Endothelial cell (in vitro differentiated cells): ENCODE results near the gene RAPGEF1. TPM values are rescaled to one million over a fixed set of nuclear protein-coding genes. Genes with fewer than 3 reads are reported as not detected.

Source experiments
- DNase-seq: peaks from one replicate; pipeline ENCODE4 v3.0.0; 2021; ENCODE audit warnings: low spot score
- H3K27ac Mint-ChIP-seq: one replicate; pipeline ENCODE4 v1.8.0; 2021; ENCODE audit warnings: mixed read lengths, inconsistent platforms; ENCODE audit not compliant: unreplicated experiment
- H3K27me3 Mint-ChIP-seq: one replicate; pipeline ENCODE4 v1.8.0; 2021; ENCODE audit warnings: mild to moderate bottlenecking, moderate library complexity, mixed read lengths, inconsistent platforms; ENCODE audit not compliant: unreplicated experiment
- H3K36me3 Mint-ChIP-seq: one replicate; pipeline ENCODE4 v1.8.0; 2021; ENCODE audit warnings: mild to moderate bottlenecking, low read depth, mixed read lengths, inconsistent platforms; ENCODE audit not compliant: unreplicated experiment
- H3K4me1 Mint-ChIP-seq: one replicate; pipeline ENCODE4 v1.8.0; 2021; ENCODE audit warnings: mild to moderate bottlenecking, mixed read lengths, inconsistent platforms; ENCODE audit not compliant: unreplicated experiment
- H3K4me3 Mint-ChIP-seq: one replicate; pipeline ENCODE4 v1.8.0; 2021; ENCODE audit warnings: mild to moderate bottlenecking, mixed read lengths, inconsistent platforms; ENCODE audit not compliant: unreplicated experiment
- H3K9me3 Mint-ChIP-seq: one replicate; pipeline ENCODE4 v1.8.0; 2021; ENCODE audit warnings: mixed read lengths, inconsistent platforms; ENCODE audit not compliant: unreplicated experiment
- total RNA-seq: library from RNA; stranded (reverse); fragmentation: NEBNext Ultra II Directional; extraction: Animal tissue kit (Norgen Biotek cat#: 25700); gene quantifications from one replicate; pipeline ENCODE4 v1.2.1, GENCODE V29; 2021; ENCODE audit not compliant: unreplicated experiment
- TF ChIP-seq, protein P1 (sequence below): fragments of 200-600 bp; sonication (generic); IDR thresholded peaks from one replicate; pipeline ENCODE4 v1.5.0; 2021; ENCODE audit warnings: antibody characterized with exemption; ENCODE audit not compliant: unreplicated experiment

The RAPGEF1 gene
- total RNA-seq, 1 donor from 2014 or later, result 226 TPM

DNA sequence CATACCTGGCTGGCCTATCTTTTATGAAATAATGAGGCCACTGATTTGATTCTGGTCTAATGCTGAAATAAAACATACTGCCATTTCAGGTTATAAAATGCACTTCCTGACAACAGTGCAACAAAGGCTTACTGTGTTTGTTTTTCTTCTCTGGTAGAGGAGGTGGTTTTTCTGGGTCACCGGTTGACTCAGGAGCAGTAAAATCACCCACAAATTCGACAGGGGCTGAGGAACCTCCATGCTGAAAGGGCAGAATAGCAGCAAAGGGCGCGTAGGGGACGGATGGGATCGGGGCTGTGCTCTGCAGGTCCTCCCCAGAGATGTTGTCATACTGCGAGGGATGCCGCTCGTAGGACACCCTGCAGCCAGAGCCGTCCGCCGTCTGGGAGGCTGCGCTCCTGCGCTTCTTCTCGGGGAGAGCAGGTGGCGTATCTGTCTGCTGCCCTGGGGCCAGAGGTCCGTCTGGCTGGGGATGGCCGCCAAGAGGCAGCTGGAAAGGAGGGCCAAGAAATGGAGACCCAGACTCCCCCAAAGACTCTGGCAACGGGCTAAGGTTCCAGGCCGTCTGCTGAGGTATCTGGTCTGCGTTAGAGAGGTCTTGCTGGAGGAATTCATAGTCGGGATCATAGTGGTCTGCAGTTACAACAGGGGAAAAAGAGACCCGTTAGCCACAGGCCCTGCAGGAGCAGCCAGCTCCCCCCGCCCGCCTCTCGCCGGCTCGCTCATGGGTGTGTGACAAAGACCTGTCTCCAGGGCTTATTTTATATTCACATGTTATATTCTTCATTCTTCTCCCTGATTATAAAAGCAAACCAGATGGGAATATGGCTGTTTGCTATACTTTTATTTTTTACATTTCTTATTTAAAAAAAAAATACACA lies 113.8 kb downstream of the RAPGEF1 start:
- peaks cover 60% of the 10 kb centered on the region for H3K36me3 Mint-ChIP-seq
- no peak overlapping the region for H3K4me3 Mint-ChIP-seq
- peaks cover 7% of the 10 kb centered on the region for H3K27me3 Mint-ChIP-seq
- no peak overlapping the region for H3K27ac Mint-ChIP-seq
- TF ChIP-seq, protein P1, sequence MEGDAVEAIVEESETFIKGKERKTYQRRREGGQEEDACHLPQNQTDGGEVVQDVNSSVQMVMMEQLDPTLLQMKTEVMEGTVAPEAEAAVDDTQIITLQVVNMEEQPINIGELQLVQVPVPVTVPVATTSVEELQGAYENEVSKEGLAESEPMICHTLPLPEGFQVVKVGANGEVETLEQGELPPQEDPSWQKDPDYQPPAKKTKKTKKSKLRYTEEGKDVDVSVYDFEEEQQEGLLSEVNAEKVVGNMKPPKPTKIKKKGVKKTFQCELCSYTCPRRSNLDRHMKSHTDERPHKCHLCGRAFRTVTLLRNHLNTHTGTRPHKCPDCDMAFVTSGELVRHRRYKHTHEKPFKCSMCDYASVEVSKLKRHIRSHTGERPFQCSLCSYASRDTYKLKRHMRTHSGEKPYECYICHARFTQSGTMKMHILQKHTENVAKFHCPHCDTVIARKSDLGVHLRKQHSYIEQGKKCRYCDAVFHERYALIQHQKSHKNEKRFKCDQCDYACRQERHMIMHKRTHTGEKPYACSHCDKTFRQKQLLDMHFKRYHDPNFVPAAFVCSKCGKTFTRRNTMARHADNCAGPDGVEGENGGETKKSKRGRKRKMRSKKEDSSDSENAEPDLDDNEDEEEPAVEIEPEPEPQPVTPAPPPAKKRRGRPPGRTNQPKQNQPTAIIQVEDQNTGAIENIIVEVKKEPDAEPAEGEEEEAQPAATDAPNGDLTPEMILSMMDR, result no peak
- peaks cover 23% of the 10 kb centered on the region for H3K4me1 Mint-ChIP-seq
- DNase-seq, result no peak
- H3K9me3 Mint-ChIP-seq, result no peaks in the 10 kb centered on the region

DNA sequence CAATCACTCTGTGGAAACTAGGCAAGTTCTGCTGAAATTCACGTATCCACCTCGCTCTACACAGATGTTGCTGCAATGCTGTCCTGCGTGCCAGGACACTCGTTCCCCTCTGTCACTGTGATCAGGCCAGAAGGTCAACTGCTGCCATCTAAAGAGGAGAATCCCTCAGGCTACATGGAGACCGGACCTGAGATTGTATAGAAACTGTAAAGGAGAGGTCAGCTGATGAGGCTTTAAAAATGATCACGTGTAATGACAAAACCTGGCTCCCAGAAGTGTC lies 114.4 kb downstream of the RAPGEF1 start:
- H3K27ac Mint-ChIP-seq, result no peak overlapping the region
- TF ChIP-seq, protein P1, result no peak
- no peak for DNase-seq
- peaks cover 7% of the 10 kb centered on the region for H3K27me3 Mint-ChIP-seq
- H3K9me3 Mint-ChIP-seq, result no peaks in the 10 kb centered on the region
- H3K4me1 Mint-ChIP-seq, result peaks cover 17% of the 10 kb centered on the region
- no peak overlapping the region for H3K4me3 Mint-ChIP-seq
- peaks cover 56% of the 10 kb centered on the region for H3K36me3 Mint-ChIP-seq

DNA sequence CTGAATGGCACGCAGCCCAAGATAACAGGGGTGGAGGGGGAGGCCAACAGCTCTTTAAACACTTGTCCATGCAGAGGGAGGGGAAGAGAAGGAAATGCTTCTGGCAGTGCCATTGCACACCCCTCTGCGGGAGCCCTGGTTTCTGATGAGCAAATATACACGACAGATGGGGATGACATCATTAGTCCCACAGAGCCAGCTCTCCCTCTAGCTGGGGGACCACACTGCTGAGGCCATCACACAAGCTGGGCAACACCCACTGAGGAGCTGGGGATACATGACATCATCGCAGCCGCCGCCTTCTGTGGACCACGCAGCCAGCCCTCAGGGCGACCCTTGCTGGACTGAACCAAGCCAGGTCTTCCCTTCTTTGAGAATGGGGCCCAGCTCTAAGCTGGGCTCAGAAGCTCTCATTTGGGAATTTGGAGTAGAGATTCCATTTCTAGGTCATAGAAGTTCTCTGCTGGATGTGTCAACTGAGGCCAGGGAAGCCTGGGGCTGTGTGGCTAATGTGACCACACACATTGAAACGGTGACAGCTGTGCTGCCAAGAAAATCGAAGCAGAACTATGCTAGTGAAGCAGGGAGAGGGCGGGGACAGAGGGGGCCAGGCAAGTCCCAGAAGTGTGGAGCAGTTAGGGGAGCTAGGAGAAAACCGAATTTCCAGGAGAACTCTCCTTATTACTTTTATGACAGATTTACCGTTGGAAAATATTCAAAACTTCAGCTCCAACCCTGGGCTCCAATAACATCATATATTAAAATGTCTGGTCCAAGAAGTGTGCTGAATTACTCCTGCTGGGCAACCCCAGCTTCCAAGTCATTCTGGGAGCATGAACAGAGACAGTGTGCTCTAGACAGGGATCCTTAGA lies 115.0 kb downstream of the RAPGEF1 start:
- TF ChIP-seq, protein P1, result no peak
- Mint-ChIP-seq H3K27ac (no peak overlapping the region), H3K36me3 (peaks cover 53% of the 10 kb centered on the region), H3K27me3 (peaks cover 7% of the 10 kb centered on the region), H3K4me1 (peaks cover 15% of the 10 kb centered on the region), H3K9me3 (no peaks in the 10 kb centered on the region), H3K4me3 (no peak overlapping the region)
- no peak for DNase-seq

DNA sequence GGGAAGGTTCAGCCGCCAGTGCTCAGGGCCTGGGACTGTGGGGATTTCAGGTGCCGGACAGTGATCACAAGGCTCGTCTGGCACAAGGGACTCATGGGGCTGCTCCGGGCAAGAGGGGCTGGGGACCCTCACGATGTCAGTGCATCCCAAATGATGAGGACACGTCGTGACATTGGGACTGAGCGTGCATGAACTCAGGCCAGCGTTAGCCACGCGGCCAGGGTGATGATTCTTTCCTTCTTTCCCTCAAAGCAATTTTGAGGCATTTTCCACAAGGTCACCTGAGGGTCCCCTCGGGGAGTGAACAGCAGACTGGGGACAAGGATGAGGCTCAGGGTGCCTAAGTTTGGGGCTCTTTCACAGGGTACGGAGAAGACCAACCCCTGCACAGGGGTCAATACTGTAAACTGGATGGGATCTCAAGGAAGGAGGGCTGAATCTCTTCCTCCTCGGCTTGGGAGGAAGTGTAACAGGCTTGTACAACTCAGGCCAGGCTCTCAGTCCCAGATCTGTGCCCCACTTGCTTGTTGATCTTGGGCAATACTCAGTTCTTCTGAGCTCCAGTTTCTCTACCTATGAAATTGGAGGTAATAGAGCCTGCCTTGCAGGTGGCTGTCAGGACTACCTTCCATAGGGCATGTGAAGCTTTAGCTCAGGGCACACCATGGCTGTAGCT lies 116.1 kb downstream of the RAPGEF1 start:
- H3K27me3 Mint-ChIP-seq, result peaks cover 7% of the 10 kb centered on the region
- TF ChIP-seq, protein P1, result no peak
- H3K36me3 Mint-ChIP-seq, result peaks cover 54% of the 10 kb centered on the region

More for the DNA sequence above, 116.1 kb downstream of the RAPGEF1 start:
- H3K9me3 Mint-ChIP-seq, result no peaks in the 10 kb centered on the region
- peaks cover 15% of the 10 kb centered on the region for H3K4me1 Mint-ChIP-seq
- no peak for DNase-seq
- no peak overlapping the region for H3K27ac Mint-ChIP-seq
- no peak overlapping the region for H3K4me3 Mint-ChIP-seq
